Glutamatergic neuron (in vitro differentiated cells): ENCODE data around the gene RPL41. TPM values are rescaled to one million over a fixed set of nuclear protein-coding genes. Genes with fewer than 3 reads are reported as not detected.

Experiments
- DNase-seq: peaks from one replicate; pipeline ENCODE4 v3.0.0; 2022
- H3K27ac Mint-ChIP-seq: one replicate; pipeline ENCODE4 v1.8.0; 2020; ENCODE audit warnings: mild to moderate bottlenecking, mixed read lengths, inconsistent platforms; ENCODE audit not compliant: unreplicated experiment
- H3K27me3 Mint-ChIP-seq: one replicate; pipeline ENCODE4 v1.8.0; 2020; ENCODE audit warnings: mild to moderate bottlenecking, moderate library complexity, mixed read lengths, inconsistent platforms; ENCODE audit not compliant: unreplicated experiment
- H3K36me3 Mint-ChIP-seq: one replicate; pipeline ENCODE4 v1.8.0; 2020; ENCODE audit warnings: mild to moderate bottlenecking, mixed read lengths, inconsistent platforms; ENCODE audit not compliant: unreplicated experiment
- H3K4me1 Mint-ChIP-seq: one replicate; pipeline ENCODE4 v1.8.0; 2020; ENCODE audit warnings: mild to moderate bottlenecking, low read depth, mixed read lengths, inconsistent platforms; ENCODE audit not compliant: unreplicated experiment
- H3K4me3 Mint-ChIP-seq: one replicate; pipeline ENCODE4 v1.8.0; 2020; ENCODE audit warnings: mild to moderate bottlenecking, mixed read lengths, inconsistent platforms; ENCODE audit not compliant: unreplicated experiment
- H3K9me3 Mint-ChIP-seq: one replicate; pipeline ENCODE4 v1.8.0; 2020; ENCODE audit warnings: mild to moderate bottlenecking, moderate library complexity, mixed read lengths, inconsistent platforms; ENCODE audit not compliant: unreplicated experiment
- CTCF ChIP-seq: fragments of 200-600 bp; sonication (generic); IDR thresholded peaks from one replicate; pipeline ENCODE4 v1.5.0; 2021; ENCODE audit not compliant: partially characterized antibody, unreplicated experiment
- total RNA-seq: library from RNA; stranded (reverse); fragmentation: NEBNext Ultra II Directional; extraction: Animal tissue kit (Norgen Biotek cat#: 25700); gene quantifications from one replicate; pipeline ENCODE4 v1.2.1, GENCODE V29; 2021; ENCODE audit not compliant: unreplicated experiment

The RPL41 gene
- total RNA-seq, 1 donor from 2014 or later: 1,433 TPM

- Mint-ChIP-seq H3K4me1 (no peaks in the 10 kb centered on the region), H3K27ac (no peak overlapping the region), H3K4me3 (no peak overlapping the region), H3K9me3 (peaks cover 5% of the 10 kb centered on the region), H3K27me3 (no peaks in the 10 kb centered on the region), H3K36me3 (no peaks in the 10 kb centered on the region)
- no peak for DNase-seq
- TF ChIP-seq CTCF: no peak
These were observed 29.8 kb upstream of the RPL41 start for GRCh38 chr12:56086608-56087007.

GRCh38 chr12:56087220-56087619 lies 29.2 kb upstream of the RPL41 start:
- no peak for DNase-seq
- H3K27ac Mint-ChIP-seq: no peak overlapping the region

GRCh38 chr12:56097738-56098137 lies 18.7 kb upstream of the RPL41 start:
- no peak overlapping the region for H3K4me3 Mint-ChIP-seq
- TF ChIP-seq CTCF: no peak

More at GRCh38 chr12:56087220-56087619, 29.2 kb upstream of the RPL41 start:
- Mint-ChIP-seq H3K4me1 (no peaks in the 10 kb centered on the region), H3K36me3 (no peaks in the 10 kb centered on the region), H3K4me3 (no peak overlapping the region), H3K9me3 (peaks cover 5% of the 10 kb centered on the region), H3K27me3 (no peaks in the 10 kb centered on the region)
- no peak for TF ChIP-seq CTCF

GRCh38 chr12:56098592-56098991 lies 17.8 kb upstream of the RPL41 start:
- Mint-ChIP-seq H3K4me1 (peaks cover 2% of the 10 kb centered on the region), H3K36me3 (no peaks in the 10 kb centered on the region), H3K9me3 (peaks cover 2% of the 10 kb centered on the region), H3K27ac (no peak overlapping the region), H3K4me3 (no peak overlapping the region), H3K27me3 (peaks cover 4% of the 10 kb centered on the region)
- no peak for DNase-seq
- TF ChIP-seq CTCF: no peak

More at GRCh38 chr12:56097738-56098137, 18.7 kb upstream of the RPL41 start:
- no peaks in the 10 kb centered on the region for H3K4me1 Mint-ChIP-seq
- H3K27me3 Mint-ChIP-seq: peaks cover 4% of the 10 kb centered on the region
- peaks cover 6% of the 10 kb centered on the region for H3K36me3 Mint-ChIP-seq
- peaks cover 2% of the 10 kb centered on the region for H3K9me3 Mint-ChIP-seq
- DNase-seq: no peak
- no peak overlapping the region for H3K27ac Mint-ChIP-seq

GRCh38 chr12:56099787-56100186 lies 16.6 kb upstream of the RPL41 start:
- no peak for TF ChIP-seq CTCF
- peaks cover 2% of the 10 kb centered on the region for H3K27me3 Mint-ChIP-seq
- no peak overlapping the region for H3K27ac Mint-ChIP-seq
- H3K4me3 Mint-ChIP-seq: no peak overlapping the region
- peaks cover 2% of the 10 kb centered on the region for H3K4me1 Mint-ChIP-seq
- no peaks in the 10 kb centered on the region for H3K36me3 Mint-ChIP-seq
- DNase-seq: no peak
- H3K9me3 Mint-ChIP-seq: peaks cover 4% of the 10 kb centered on the region
